Fibroblast of gingiva (primary cell): ENCODE results near the gene ATXN7L3B.
"Not testable (repeated sequence)": the region's sequence is repeated elsewhere in the genome, so short reads cannot be mapped to it uniquely, and the experiment has no call there.

Experiments used
- DNase-seq: peaks from one replicate; pipeline ENCODE4 v3.0.0-alpha.2; 2011; ENCODE audit warnings: low read depth

ATXN7L3B gene, protein sequence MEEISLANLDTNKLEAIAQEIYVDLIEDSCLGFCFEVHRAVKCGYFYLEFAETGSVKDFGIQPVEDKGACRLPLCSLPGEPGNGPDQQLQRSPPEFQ

DNA sequence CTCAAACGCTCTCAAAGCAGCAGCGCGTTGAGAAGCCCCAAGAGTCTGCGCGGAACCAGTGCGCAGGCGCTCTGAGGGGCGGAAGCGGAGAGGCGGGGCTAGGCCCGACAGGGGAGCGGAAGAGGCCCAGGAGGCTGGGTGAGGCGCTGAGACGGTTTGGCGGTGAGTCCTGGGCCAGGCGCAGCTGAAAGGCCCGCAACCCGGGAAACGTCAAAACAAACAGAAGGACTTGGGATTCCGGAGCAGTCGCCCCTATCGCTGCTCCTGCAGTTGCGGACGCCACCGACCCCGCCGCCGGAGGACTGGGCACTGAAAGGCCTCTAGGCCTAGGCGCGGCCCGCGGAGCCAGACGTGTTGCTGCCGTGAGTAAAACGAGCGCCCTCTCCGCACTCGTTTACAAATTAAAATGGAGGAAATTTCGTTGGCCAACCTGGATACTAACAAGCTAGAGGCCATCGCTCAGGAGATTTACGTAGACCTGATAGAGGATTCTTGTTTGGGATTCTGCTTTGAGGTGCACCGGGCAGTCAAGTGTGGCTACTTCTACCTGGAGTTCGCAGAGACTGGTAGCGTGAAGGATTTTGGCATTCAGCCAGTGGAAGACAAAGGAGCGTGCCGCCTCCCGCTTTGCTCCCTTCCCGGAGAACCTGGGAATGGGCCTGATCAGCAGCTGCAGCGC, at the start of gene ATXN7L3B:
ATXN7L3B (plus strand) TSS at position 129 of the 679 bp plus-strand sequence; CDS start at position 407, 278 bp downstream.
- DNase-seq, result peak; percentile 93

DNA sequence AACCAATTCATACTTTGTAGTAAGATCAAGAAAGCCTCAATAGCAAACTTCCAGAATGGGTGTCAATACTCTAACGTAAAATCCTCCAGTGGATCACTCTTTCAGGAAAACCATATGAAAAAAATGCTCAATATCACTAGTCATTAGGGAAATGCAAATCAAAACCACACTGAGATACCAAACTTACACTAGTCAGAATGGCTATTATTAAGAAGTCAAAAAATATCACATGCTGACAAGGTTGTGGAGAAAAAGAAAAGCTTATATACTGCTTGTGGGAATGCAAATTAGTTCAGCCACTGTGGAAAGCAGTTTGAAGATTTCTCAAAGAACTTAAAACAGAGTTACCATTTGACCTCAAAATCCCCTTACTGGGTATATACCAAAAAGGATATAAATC, 49.5 kb upstream of the ATXN7L3B start:
- no peak for DNase-seq

DNA sequence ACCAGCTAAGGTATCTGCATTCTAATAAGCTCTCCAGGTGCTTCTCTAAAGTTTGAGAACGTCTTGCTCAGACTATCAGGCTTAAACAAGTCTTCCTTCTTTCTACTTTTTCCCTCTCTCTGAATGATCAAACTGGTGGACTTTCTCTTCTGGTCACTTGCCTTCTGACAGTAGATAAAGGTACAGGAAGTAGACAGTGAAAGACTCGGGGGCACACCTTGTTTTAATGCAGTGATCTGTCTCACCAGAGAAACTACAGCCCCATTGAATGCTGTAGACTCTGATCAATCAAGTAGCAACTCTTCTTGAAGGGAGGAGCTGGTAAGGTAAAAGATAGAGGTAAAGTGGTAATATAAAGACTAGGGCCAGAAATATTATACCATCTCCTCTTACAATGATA, 48.1 kb upstream of the ATXN7L3B start:
- no peak for DNase-seq

DNA sequence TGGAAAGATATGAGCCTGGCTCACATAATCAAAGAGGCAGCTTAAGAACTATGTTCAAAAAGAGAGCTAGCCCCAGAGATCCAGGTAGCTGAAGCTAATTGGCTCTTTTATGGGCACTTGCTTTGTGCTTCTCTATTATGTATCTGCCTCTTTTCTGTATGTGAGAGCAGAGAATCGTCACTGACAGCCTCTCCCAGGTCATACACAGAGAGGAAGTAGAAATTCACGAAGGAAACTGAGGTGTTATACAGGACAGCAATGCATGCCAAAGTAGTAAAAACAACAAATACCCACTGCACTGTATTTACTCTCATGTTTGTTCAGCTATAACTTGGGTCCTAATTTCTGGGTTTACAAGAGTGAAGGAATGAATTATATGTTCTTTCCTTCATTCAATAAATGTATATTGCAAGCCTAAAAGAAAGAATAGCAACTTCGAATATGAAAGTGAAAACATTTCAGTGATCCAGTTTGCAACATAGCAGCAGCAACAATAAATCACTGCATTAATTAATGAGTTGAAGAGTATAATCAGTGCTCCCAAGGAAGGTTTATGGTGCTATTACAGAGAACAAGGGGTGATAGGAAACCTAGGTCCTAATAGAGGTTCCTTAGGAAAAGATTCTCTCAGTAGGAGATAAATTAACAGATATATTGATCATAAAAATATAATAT, 47.1 kb upstream of the ATXN7L3B start:
- DNase-seq, result no peak

DNA sequence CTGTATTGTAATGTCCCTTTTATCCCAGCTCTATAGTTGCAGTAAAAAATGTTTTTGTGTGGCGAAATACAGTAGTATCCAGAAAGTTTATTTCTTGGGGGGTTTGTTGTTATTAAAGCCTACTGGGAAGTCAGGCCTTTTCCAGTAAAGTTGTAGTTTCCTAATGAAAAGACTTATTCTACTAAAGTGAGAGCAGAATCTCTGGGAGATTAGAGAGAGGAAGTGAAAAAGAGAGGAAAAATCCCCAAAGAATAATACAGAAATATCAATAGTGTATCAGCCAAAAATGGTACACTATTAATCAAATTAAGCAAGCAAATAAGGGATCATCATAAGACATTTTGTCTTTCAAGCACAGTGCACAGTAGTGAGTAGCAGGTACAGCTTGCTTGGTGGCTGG, 46.3 kb upstream of the ATXN7L3B start:
- DNase-seq, result no peak

DNA sequence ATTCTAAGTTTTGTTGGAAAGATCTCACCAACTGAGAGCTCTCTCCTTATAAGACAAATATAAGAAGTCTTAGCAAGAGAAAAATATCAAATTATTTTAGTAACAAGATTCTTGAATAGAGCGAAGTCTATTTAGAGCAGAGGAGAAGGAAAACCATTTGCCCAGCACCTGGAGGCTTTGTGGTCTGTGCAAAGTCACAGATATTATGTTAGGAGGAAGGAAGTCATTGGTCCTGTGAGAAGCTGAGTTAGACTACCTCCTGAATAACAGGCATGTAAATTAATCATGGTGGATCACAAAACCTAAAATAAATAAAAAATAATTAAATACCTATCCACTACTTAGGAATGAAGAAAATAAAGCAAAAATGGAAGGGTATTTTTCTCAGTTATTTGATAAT, 38.4 kb upstream of the ATXN7L3B start:
- no peak for DNase-seq

DNA sequence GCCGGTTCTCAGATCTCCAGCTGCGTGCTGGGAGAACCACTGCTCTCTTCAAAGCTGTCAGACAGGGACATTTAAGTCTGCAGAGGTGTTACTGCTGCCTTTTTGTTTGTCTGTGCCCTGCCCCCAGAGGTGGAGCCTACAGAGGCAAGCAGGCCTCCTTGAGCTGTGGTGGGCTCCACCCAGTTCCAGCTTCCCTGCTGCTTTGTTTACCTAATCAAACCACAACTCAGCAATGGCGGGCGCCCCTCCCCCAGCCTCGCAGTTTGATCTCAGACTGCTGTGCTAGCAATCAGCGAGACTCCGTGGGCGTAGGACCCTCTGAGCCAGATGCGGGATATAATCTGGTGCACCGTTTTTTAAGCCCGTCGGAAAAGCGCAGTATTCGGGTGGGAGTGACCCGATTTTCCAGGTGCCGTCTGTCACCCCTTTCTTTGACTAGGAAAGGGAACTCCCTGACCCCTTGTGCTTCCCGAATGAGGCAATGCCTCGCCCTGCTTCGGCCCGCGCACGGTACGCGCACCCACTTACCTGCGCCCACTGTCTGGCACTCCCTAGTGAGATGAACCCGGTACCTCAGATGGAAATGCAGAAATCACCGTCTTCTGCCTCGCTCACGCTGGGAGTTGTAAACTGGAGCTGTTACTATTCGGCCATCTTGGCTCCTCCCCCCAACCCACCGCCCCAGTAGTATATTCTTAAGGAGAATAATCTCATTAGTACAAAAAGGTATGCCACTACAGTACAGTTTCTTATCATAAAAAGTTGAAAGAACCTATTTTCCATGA, 28.6 kb upstream of the ATXN7L3B start:
- not testable (repeated sequence) for DNase-seq

DNA sequence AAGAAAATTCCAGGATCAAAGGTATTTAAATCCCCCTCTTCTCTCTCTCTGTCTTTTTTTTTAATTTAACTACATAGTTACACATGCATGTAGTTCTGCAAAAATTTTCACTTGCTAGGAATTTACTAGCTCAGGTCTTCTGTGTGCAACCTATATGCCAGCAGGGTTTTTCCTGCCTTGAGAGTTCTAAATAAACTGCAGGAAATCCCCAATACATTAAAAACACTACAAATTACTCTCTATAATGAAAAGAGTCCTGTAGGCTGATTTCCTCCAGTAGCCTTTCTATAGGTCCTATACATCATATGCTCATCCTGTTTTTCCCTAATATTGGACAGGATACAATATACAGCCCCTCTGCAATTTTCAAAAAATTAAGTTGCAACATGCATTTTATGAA, 27.7 kb upstream of the ATXN7L3B start:
- DNase-seq, result no peak

DNA sequence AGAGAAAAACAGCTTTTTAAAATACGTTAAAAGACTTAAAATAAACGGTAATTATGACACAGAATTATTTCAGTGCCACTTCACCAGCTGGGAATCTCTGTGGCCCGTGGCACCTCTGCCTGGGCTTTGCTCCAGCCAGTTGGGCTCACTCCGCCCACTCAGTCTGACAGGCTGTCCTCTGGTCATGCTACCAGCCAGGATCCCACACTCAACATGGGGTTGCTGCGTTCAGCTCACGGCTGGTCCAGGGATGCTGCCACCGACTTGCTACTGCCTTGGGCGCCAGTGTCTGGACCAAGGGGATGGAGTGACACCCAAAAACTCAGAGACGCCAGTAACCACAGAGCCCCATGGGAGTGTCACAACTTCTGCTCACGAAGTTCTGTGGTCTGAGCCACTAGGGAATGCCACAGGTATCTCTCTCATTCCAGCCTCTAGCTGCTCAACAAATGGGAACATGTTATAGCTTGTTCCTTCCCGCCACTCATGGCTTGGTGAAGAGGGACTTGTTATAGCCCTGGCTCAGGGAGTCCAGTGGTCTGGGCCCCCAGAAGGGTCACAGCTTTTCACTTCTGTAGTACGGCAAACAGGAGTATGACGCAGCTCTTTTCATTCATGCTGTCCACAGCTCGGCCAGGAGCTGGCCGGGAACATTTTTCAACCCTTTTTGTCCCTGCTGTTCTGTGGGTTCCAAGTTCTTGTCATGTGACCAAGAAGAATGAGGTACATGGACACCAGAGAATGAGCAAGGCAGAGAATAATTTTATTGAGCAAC, 23.4 kb upstream of the ATXN7L3B start:
- DNase-seq, result no peak

DNA sequence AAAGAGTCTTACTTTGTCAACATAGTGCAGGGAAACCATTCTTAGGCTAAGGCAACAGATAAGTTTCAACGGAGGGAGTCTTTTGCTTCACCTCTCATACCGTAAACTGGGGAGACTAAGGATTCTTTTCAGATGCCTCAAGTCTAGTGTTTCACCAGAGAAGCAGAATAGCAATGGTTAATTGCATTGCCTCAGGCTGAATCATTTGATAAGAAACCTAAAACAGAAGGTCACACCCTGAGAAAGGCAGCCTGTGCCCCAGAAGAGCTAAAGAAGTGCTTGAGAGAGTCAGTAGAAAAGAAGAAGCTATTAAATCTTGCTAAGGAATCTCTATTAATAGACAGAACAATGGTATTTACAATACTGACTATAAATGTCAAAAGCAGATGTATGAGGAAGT, 21.8 kb upstream of the ATXN7L3B start:
- no peak for DNase-seq

DNA sequence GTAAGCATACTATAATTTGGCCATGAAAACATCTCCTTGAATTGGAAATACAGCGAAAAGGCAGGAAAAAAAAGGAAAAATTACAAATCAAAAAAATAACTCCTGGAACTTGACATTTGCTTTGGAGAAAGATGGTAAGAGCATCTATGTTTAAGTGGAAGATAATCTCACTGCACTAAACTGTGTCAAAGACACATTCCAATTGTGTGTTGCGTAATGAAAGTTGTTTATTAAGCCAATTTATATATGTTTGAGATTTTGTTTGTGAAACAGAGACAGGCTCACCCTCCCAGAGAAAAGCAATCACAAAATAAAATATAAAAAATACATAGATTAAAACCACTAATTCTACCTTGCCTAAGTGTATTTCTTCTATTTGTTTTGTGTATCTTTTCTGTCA, 11.1 kb upstream of the ATXN7L3B start:
- DNase-seq, result no peak

DNA sequence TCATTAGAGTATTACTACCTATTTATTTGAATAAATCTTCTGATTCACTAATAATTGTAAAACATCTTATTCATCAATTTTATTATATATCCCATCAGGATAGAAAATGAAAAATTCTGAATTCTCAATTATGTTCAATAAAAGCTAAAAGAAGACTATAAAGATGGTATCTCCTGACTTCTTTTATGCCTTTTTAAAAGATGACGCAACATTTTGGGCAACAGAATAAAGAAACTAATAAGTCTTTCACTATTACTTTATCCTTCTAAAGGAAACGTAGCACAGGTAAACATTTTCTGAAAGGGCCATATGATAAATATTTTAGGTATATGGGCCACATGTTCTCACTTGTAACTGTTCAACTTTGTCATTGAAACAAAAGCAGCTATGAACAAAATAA, 10.1 kb upstream of the ATXN7L3B start:
- DNase-seq, result no peak

DNA sequence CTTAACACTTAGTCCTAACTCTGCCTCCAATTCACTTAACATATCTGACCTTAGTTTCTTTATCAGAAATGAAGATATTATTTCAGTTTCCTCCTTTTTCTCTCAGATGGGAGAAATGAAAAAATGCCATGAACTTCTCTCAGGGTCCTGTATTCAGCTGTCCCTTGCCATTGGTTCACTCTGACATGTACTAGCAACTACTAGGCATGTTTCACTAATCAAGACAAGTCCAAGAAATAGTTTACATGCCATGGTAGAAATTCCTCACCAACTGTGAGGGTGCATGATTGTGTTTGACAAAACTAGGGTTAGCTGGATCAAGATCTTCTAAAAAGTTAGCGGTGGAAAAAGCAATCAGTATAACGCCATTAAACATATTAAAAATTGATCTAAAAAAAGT, 7.0 kb upstream of the ATXN7L3B start:
- no peak for DNase-seq

DNA sequence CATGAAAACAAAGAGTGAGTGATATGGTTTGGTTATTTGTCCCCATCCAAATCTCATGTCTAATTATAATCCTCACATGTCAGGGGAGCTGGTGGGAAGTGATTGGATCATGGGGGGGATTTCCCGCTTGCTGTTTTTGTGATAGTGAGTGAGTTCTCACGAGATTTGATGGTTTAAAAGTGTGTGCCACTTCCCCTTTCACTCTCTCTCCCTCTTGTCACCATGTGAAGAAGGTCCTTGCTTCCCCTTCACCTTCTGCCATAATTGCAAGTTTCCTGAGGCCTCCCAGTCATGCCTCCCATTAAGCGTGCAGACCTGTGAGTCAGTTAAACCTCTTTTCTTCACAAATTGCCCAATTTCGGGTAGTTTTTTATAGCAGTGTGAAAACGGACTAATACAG, 2.1 kb upstream of the ATXN7L3B start:
- DNase-seq, result no peak

DNA sequence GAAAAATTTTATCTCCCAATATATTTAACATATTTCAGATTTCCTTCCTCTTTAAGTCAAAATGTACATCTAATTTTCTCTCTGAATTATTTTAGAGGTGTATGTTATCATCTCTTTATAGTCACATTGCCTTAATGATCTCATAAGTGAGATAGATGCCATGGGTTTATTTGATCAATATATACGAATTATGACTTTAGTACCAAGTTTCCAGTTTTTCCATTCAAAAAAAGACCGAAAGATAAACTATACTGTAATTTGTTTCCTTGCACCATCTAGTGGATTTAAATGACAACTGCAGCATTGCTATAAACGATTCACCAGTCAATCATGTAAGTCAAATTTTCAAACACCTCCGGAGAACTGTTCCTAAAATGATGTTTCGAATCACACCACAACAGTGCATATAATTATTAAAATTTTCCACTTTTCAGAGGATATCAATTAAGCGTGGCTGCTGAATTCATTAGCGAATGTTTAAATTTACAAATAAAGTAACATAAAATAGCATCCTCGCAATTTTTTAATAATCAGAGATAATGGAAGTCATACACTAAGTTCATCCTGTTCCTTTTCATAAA, 419 bp upstream of the ATXN7L3B start:
- DNase-seq, result peak; percentile 54

DNA sequence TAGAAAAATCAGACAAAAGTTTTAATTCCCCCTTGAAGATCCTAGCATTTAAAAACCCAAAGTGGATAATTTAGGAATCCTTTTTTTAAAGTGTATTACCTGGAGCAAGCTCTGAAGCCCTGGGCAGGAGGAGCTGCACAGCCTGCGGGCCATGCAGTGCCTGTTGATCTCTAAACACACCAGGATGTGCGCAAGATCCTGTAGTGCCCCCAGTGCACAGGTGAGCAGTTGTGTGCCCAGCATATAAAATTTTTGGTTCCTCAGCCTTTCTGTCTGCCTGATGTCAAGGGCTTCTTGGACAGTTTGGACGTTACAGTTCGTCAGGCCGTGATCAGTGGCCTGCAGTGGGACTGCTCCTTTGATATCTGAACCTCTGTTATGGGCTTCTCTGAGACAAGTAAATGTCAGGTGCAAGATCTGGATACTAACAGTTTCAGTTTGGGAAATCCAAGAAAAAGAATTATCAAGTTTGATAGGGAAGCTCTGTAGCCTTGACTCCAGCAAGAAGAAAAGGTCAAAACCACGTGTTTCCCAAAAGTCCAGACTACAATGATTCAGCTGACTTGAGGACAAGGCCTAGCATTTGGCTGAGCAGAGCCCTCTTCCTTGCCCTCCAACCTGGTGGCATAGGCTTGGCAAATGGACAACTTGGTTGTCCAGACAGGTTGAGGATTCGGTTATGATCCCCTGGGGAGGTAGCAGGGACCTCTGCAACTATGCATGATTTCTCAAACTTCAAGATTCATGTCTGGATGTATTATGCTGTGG, 1.0 kb downstream of the ATXN7L3B start:
- no peak for DNase-seq

DNA sequence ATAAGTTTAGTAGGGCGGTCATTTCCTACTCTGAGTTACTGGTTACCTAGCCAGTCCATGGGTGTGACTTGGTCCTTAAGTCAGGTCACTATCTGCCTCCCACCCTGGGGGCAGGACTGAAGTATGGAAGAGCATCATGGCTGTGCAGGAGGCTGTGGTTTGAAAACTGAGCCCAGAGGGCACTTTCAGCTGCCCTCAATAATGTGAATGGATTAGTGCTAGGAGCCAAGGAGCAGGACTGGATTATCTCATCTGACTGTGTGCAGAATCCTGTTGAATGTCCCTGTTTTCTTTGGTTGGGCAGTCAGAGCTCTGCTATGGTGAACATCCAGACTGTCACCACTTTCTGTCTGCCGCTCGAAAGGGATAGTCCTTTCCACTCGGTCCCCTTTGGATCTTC, 1.6 kb downstream of the ATXN7L3B start:
- DNase-seq, result no peak

DNA sequence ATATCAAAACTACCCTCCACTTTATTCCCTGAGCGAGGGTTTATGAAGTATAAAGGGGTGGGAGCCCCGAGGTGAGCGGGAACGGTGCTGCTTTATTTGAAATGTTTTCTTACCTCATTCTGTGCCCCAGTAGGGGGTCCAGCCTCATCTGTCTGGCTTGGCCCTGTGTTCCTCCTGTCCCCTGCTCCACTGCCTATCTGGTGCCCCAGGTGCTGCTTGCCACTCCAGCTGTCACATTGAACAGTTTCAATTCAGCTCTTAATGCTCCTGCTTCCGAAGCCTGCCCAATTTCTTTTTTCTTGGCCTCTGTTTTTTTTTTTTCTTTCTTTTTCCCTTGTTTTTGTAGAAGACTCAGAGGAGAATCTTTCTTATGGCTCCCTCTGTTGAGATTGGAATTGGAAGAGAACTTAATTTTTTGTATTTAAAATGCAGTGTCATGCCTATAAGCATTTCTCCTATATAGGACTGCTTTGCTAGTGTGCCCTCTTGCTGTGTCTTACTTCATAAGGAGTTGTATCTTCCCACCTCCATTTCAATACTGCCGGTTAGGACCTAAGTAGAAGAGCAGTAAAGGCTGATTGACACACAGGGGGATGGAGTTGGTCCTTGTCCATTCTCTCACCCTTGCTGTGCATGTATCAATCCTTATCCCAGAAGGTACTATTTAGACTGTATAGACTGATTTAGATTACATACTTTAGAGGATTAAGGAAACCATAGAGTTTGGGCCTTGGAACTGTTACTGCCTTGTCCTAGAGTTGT, 2.3 kb downstream of the ATXN7L3B start:
- no peak for DNase-seq

DNA sequence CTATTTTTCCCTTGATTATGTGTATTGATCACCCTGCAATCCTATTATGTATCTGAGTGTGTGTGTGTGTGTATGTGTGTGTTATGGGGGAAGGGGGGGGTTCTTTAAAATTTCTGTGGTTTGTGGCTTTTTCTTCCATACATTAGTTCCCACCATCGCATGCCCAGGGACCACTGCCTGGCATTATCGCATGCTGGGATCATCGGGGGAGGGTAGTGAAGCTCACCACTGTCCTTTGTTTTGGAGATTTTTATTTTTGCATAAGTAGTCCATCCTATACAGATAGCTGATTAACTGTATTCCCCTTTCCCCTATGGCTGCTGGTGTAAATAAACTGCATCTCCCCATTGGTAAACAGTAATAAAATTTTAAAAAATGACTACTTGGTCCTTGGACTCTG, 3.4 kb downstream of the ATXN7L3B start:
- DNase-seq, result no peak

DNA sequence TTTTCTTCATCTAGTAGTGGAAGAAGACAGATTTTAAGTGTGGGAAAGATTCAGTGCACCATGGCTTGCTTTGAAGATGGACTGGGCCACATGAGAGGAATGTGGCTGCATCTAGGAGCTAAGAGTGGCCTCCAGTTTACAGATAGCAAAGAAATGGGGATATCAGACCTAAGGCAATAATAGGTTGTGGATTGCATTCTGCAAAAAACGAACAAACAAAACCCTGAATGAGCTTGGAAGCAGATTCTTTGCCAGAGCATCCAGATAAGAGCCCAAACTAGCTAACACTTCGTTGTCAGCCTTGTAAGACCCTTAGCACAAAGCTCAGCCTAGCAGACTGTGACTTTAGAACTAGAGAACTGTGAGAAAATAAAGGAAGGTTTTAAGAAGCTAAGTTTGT, 9.6 kb downstream of the ATXN7L3B start:
- no peak for DNase-seq
